Neutrophil (primary cell): Measurements from ENCODE around the gene VSTM2L.

Experiments used
- H3K27ac ChIP-seq: fragments of 200-600 bp; sonication (generic); 2 replicates; pipeline ENCODE4 v1.5.1; 2016; ENCODE audit warnings: mild to moderate bottlenecking, moderate library complexity
- H3K27me3 ChIP-seq: fragments of 200-600 bp; sonication (generic); 2 replicates; pipeline ENCODE4 v1.6.0; 2016; ENCODE audit warnings: mild to moderate bottlenecking
- H3K36me3 ChIP-seq: fragments of 200-600 bp; sonication (generic); 2 replicates; pipeline ENCODE4 v1.5.1; 2017
- H3K4me1 ChIP-seq, 2 experiments: fragments of 200-600 bp in 1 of 2; sonication (generic) in 1 of 2; 1 replicate in 1 of 2; 2 replicates in 1 of 2; pipeline versions ENCODE4 v1.5.1 to v1.6.1; 2013 to 2016; ENCODE audit warnings: low read depth in 1 of 2, low read length in 1 of 2, mild to moderate bottlenecking in 1 of 2, moderate library complexity in 1 of 2; ENCODE audit not compliant: control insufficient read depth in 1 of 2, insufficient read depth in 1 of 2
- H3K4me3 ChIP-seq, 2 experiments: fragments of 200-600 bp in 1 of 2; sonication (generic) in 1 of 2; 1 replicate in 1 of 2; 2 replicates in 1 of 2; pipeline ENCODE4 v1.5.1; 2013 to 2016; ENCODE audit warnings: low read depth in 1 of 2, low read length in 1 of 2, mild to moderate bottlenecking in 1 of 2, moderate library complexity in 1 of 2
- H3K9me3 ChIP-seq: fragments of 200-600 bp; sonication (generic); 2 replicates; pipeline ENCODE4 v1.5.1; 2016
- TF ChIP-seq, protein P1 (sequence below): fragments of 200-600 bp; sonication (generic); IDR thresholded peaks from 2 replicates; pipeline ENCODE4 v1.5.1; 2016; ENCODE audit warnings: antibody characterized with exemption

VSTM2L gene

DNA sequence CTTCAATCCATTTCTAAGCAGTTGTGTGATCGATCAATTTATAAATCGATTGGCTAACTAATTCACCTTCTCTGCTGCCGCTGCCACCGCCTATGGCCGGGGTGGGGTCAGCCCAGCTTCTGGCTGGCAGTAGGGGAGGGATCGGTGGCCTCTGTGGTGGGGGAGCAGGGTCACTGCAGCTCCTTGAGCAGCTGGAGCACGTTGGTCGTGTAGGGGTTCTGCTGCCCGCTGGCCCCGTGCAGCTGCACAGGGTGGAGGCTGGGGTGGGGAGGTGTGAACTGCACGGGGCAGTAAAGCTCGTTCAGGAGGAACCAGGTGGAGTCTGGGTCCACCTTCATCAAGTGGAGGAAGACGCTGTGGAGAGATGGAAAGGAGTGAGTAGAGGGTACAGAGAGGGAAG lies 80.4 kb downstream of the VSTM2L start:
- Histone ChIP-seq H3K4me3 (no peak overlapping the region), H3K27me3 (no peaks in the 10 kb centered on the region), H3K27ac (no peak overlapping the region), H3K9me3 (no peaks in the 10 kb centered on the region), H3K36me3 (peaks cover 48% of the 10 kb centered on the region), H3K4me1 (no peaks in the 10 kb centered on the region)
- TF ChIP-seq, protein P1, sequence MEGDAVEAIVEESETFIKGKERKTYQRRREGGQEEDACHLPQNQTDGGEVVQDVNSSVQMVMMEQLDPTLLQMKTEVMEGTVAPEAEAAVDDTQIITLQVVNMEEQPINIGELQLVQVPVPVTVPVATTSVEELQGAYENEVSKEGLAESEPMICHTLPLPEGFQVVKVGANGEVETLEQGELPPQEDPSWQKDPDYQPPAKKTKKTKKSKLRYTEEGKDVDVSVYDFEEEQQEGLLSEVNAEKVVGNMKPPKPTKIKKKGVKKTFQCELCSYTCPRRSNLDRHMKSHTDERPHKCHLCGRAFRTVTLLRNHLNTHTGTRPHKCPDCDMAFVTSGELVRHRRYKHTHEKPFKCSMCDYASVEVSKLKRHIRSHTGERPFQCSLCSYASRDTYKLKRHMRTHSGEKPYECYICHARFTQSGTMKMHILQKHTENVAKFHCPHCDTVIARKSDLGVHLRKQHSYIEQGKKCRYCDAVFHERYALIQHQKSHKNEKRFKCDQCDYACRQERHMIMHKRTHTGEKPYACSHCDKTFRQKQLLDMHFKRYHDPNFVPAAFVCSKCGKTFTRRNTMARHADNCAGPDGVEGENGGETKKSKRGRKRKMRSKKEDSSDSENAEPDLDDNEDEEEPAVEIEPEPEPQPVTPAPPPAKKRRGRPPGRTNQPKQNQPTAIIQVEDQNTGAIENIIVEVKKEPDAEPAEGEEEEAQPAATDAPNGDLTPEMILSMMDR: no peak

DNA sequence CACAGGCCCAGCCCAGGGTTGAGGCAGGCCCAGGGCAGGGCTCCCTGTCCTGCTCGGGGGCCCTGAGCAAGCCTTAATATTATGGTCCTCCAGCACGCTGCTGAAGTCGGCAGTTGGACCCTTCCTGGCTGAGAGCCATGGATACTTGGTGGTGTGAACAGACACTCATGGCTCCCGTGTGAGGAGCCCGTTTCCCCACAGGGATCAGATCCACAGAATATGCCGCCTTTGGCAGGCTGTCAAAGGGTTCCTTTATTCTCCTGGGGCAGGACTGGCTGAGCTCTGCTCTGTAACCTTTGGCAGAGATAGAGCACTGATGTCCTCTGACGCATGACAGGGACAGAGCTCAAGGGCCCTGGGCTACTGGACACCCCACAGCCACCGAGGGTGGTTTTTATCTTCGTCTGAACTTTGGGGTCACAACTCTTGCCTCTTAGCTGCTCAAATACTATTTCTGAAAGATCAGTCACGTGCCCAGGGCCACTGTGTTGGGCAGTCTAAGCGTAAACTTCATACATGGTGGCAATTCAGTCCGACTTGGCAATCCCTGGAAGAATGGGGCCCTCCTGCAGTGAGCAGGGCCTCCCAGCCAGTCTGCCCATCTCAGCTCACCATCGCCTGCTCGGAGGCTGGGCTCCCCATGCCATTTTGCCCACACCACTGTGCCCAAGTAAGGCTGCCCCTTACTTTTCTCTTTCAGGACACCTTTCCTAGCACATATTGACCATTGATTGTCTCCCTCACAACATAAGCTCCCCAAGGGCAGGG lies 81.3 kb downstream of the VSTM2L start:
- peaks cover 57% of the 10 kb centered on the region for H3K36me3 ChIP-seq
- no peak overlapping the region for H3K4me3 ChIP-seq
- TF ChIP-seq, protein P1: no peak
- no peaks in the 10 kb centered on the region for H3K9me3 ChIP-seq
- no peaks in the 10 kb centered on the region for H3K4me1 ChIP-seq
- H3K27me3 ChIP-seq: no peaks in the 10 kb centered on the region
- no peak overlapping the region for H3K27ac ChIP-seq

DNA sequence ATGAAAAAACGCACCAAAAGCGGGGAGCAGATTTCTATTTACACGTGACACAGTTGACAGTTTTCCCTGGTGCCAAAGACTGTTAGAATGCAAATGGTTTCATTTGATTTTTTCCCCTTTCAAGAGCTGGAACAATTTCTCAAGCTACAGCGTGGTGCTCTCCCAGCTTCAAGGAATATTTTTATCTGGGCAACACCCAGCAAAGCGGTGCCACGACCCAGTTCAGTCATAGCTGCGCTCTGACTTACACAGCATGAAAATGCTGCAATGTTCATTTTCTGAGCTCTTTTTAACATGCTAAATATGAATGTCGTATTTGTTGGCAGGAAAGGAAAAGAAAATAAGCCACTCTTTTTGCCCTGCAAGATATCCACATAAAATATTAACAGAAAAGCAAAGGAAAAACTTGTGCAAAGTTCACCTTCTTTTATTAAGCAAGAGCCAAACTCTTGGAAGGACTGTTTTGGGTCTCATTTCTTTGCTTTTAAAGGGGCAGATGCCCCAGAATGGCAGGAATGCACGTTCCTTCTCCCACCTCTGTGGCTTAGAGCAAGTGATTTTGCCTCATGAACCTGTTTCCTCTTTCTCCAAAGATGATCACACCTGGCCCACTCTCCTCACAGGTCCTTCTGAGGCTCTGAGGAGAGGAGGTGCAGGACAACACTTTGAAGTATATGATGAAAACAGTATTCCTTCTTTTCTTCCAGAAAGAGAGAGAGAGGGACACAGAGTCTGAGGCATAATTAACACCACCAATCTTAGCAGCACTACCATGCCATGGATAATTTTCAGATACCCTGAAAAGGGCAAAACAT lies 83.3 kb downstream of the VSTM2L start:
- H3K27ac ChIP-seq: no peak overlapping the region
- H3K36me3 ChIP-seq: peaks cover 65% of the 10 kb centered on the region
- no peaks in the 10 kb centered on the region for H3K27me3 ChIP-seq
- H3K4me1 ChIP-seq: peaks cover 9 to 12% of the 10 kb centered on the region in 2 experiments
- H3K4me3 ChIP-seq: no peak overlapping the region
- no peaks in the 10 kb centered on the region for H3K9me3 ChIP-seq
- TF ChIP-seq, protein P1: no peak

DNA sequence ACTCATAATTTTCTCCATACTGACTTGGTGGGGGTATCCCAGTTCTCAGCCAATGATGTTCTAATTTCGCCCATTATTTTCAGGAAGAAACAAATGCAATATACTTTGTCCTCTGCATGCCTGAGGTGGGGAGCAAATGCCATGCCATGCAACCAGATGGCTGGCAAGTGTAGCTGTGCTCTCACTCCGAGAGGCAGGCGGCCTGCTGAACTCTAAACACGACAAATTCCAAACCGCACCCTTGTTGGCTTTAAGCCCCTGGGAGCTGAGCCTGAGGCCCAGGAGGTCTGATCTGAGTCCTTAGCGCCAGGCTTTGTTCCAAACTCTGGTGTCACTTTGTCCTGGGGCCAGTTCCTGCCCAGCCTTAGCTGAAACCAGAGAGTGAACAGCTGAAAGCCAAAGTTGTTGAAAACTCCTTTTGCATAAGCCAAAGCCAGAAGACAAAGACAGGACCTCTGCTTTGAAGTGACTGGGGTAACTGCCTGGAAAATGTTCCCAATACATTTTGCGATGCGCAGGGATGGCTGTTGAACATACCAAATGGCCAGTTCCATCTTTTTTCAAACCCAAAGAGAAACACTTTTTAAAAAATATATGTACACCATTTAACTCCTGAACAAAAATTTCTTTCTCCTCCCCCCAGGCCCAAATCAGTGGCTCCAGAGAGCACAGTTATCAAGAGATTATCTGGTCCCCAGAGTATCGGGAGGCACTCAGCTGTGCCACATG lies 84.1 kb downstream of the VSTM2L start:
- Histone ChIP-seq H3K27me3 (no peaks in the 10 kb centered on the region), H3K36me3 (peaks cover 67% of the 10 kb centered on the region), H3K4me3 (no peak overlapping the region), H3K9me3 (no peaks in the 10 kb centered on the region), H3K4me1 (peaks cover 9 to 12% of the 10 kb centered on the region in 2 experiments), H3K27ac (no peak overlapping the region)
- TF ChIP-seq, protein P1: no peak

DNA sequence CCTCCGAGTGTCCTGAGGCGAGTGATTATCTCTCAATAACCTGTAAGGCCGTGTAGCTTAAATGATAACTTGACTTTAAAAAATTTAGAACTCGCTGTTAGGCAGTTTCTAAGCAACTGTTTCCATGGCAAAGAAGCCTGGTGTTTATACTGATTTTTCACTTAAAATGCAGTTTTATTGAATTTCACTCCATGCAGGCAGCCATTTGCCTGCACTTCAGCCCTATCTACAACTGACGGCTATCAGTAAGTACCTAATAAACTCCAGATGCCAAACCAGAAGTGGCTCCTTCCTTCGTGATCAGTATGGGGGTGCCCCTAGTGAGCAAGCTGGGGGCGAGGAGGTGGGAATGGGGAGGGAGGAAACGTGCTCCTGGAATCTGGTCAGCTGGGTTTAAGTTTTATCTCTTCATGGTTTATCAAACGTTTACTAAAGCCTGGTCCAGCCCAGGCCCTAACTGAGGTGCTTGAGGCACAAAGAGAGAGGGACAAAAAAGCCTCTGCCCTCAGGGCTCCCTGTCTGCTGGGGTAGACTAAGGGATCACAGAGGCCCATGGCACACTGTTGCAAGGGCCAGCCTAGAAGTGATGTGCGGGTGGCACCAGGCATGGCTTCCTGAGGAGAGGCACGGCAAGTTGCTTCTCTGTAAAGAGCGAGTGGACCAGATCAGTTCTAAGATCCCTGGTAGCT lies 84.8 kb downstream of the VSTM2L start:
- Histone ChIP-seq H3K27ac (no peak overlapping the region), H3K4me3 (no peak overlapping the region), H3K36me3 (peaks cover 60% of the 10 kb centered on the region), H3K9me3 (no peaks in the 10 kb centered on the region), H3K27me3 (no peaks in the 10 kb centered on the region), H3K4me1 (peaks cover 9 to 12% of the 10 kb centered on the region in 2 experiments)
- TF ChIP-seq, protein P1: no peak
